ENCODE data around the gene SPECC1. TPM values are rescaled to one million over a fixed set of nuclear protein-coding genes. Genes with fewer than 3 reads are reported as not detected.
"Not testable (repeated sequence)": the region's sequence is repeated elsewhere in the genome, so short reads cannot be mapped to it uniquely, and the experiment has no call there.

SPECC1 gene
- total and polyA plus RNA-seq, 2 experiments from 2014 or later = 1.3 to 1.5 TPM

GRCh38 chr17:20095336-20096080, 86.3 kb downstream of the SPECC1 start:
- Histone ChIP-seq H3K4me1 (ENCODE audit: insufficient read depth) (no peaks in the 10 kb centered on the region), H3K36me3 (ENCODE audit: low read depth) (no peaks in the 10 kb centered on the region), H3K9me3 (ENCODE audit: low read depth) (no peaks in the 10 kb centered on the region), H3K27ac (no peak overlapping the region), H3K9me2 (ENCODE audit: insufficient read depth) (no peaks in the 10 kb centered on the region), H3K9ac (no peak overlapping the region), H2AFZ (peak overlapping the region; percentile 53), H3K4me3 (peak overlapping the region; percentile 23; the same call in 1 of the 2 replicates), H3F3A (ENCODE audit: insufficient read depth) (no peaks in the 10 kb centered on the region), H4K20me1 (ENCODE audit: insufficient read depth) (no peaks in the 10 kb centered on the region), H3K4me2 (ENCODE audit: unreplicated experiment) (peak overlapping the region; percentile 45), H3K79me2 (ENCODE audit: insufficient read depth) (no peaks in the 10 kb centered on the region), H3K27me3 (replicated peaks; ENCODE audit: insufficient read depth) (peaks cover 27% of the 10 kb centered on the region)
- TF ChIP-seq EZH2phosphoT487 (IDR thresholded peaks at IDR 0.05; ENCODE audit: insufficient read depth, low read depth) (no peak), EZH2 (IDR thresholded peaks at IDR 0.05; ENCODE audit: insufficient read depth, poor library complexity, severe bottlenecking) (no peak)
- peak; percentile 57 for DNase-seq
- in situ Hi-C loops (cut with MboI) = loop anchor here (25.0 kb wide), 1 partner anchor 92 kb away; no protein-coding TSS in a partner anchor
- 8 to 10% methylated on average over 18 of the region's 18 CpGs for WGBS, 2 experiments (ENCODE audit: low coverage in 1 of 2, low lambda C conversion rate in 2 of 2, missing lambda C conversion rate in 2 of 2)

- H3K27me3 ChIP-seq (replicated peaks; ENCODE audit: insufficient read depth) = peaks cover 27% of the 10 kb centered on the region
- H3K9ac ChIP-seq = no peak overlapping the region
- in situ Hi-C loops (cut with MboI) = loop anchor here (25.0 kb wide), 1 partner anchor 91 kb away; no protein-coding TSS in a partner anchor
- H3K36me3 ChIP-seq (ENCODE audit: low read depth) = no peaks in the 10 kb centered on the region
- H3K4me3 ChIP-seq = no peak overlapping the region
- no peaks in the 10 kb centered on the region for H3K79me2 ChIP-seq (ENCODE audit: insufficient read depth)
- no peaks in the 10 kb centered on the region for H3K9me3 ChIP-seq (ENCODE audit: low read depth)
- WGBS, 2 experiments (ENCODE audit: low coverage in 1 of 2, low lambda C conversion rate in 2 of 2, missing lambda C conversion rate in 2 of 2) = 58 to 70% methylated on average over 8 of the region's 8 CpGs
- no peak for TF ChIP-seq EZH2 (IDR thresholded peaks at IDR 0.05; ENCODE audit: insufficient read depth, poor library complexity, severe bottlenecking)
- no peak for TF ChIP-seq EZH2phosphoT487 (IDR thresholded peaks at IDR 0.05; ENCODE audit: insufficient read depth, low read depth)
- H3K4me2 ChIP-seq (ENCODE audit: unreplicated experiment) = no peak overlapping the region
- no peak overlapping the region for H2AFZ ChIP-seq
- no peaks in the 10 kb centered on the region for H4K20me1 ChIP-seq (ENCODE audit: insufficient read depth)
- no peak overlapping the region for H3K27ac ChIP-seq
- H3K4me1 ChIP-seq (ENCODE audit: insufficient read depth) = no peaks in the 10 kb centered on the region
- no peak for DNase-seq
- H3F3A ChIP-seq (ENCODE audit: insufficient read depth) = no peaks in the 10 kb centered on the region
- no peaks in the 10 kb centered on the region for H3K9me2 ChIP-seq (ENCODE audit: insufficient read depth)
Observed at GRCh38 chr17:20096430-20096829, 87.3 kb downstream of the SPECC1 start.

- no peak overlapping the region for H3K4me2 ChIP-seq (ENCODE audit: unreplicated experiment)
- H3K4me1 ChIP-seq (ENCODE audit: insufficient read depth) = no peaks in the 10 kb centered on the region
- no peaks in the 10 kb centered on the region for H3K36me3 ChIP-seq (ENCODE audit: low read depth)
- no peaks in the 10 kb centered on the region for H3K9me2 ChIP-seq (ENCODE audit: insufficient read depth)
- no peaks in the 10 kb centered on the region for H3F3A ChIP-seq (ENCODE audit: insufficient read depth)
- DNase-seq = no peak
- in situ Hi-C loops (cut with MboI) = loop anchor here (25.0 kb wide), 1 partner anchor 90 kb away; no protein-coding TSS in a partner anchor
- H3K9ac ChIP-seq = no peak overlapping the region
- H4K20me1 ChIP-seq (ENCODE audit: insufficient read depth) = no peaks in the 10 kb centered on the region
- TF ChIP-seq EZH2 (IDR thresholded peaks at IDR 0.05; ENCODE audit: insufficient read depth, poor library complexity, severe bottlenecking) (no peak), EZH2phosphoT487 (IDR thresholded peaks at IDR 0.05; ENCODE audit: insufficient read depth, low read depth) (no peak)
- no peaks in the 10 kb centered on the region for H3K79me2 ChIP-seq (ENCODE audit: insufficient read depth)
- H2AFZ ChIP-seq = no peak overlapping the region
- H3K27ac ChIP-seq = no peak overlapping the region
- no peaks in the 10 kb centered on the region for H3K9me3 ChIP-seq (ENCODE audit: low read depth)
- WGBS, 2 experiments (ENCODE audit: low coverage in 1 of 2, low lambda C conversion rate in 2 of 2, missing lambda C conversion rate in 2 of 2) = 64 to 70% methylated on average over 6 of the region's 6 CpGs
- H3K27me3 ChIP-seq (replicated peaks; ENCODE audit: insufficient read depth) = peaks cover 32% of the 10 kb centered on the region
- H3K4me3 ChIP-seq = no peak overlapping the region
Observed at GRCh38 chr17:20097330-20097729, 88.2 kb downstream of the SPECC1 start.

- DNase-seq = no peak
Observed at GRCh38 chr17:20098314-20098713, 89.2 kb downstream of the SPECC1 start.

GRCh38 chr17:20100806-20101205, 91.6 kb downstream of the SPECC1 start:
- H3K79me2 ChIP-seq (ENCODE audit: insufficient read depth); in situ Hi-C loops (cut with MboI); H4K20me1 ChIP-seq (ENCODE audit: insufficient read depth); DNase-seq; H2AFZ ChIP-seq; H3F3A ChIP-seq (ENCODE audit: insufficient read depth); H3K9me3 ChIP-seq (ENCODE audit: low read depth); H3K4me3 ChIP-seq; H3K36me3 ChIP-seq (ENCODE audit: low read depth); H3K4me1 ChIP-seq (ENCODE audit: insufficient read depth); H3K9ac ChIP-seq; H3K27ac ChIP-seq; H3K4me2 ChIP-seq (ENCODE audit: unreplicated experiment); H3K9me2 ChIP-seq (ENCODE audit: insufficient read depth): not testable (repeated sequence)
- WGBS, 2 experiments (ENCODE audit: low coverage in 1 of 2, low lambda C conversion rate in 2 of 2, missing lambda C conversion rate in 2 of 2) = 50 to 51% methylated on average over 3 of the region's 3 CpGs
- peaks cover 22% of the 10 kb centered on the region for H3K27me3 ChIP-seq (replicated peaks; ENCODE audit: insufficient read depth)

More at GRCh38 chr17:20098314-20098713, 89.2 kb downstream of the SPECC1 start:
- no peak overlapping the region for H3K4me3 ChIP-seq
- no peaks in the 10 kb centered on the region for H4K20me1 ChIP-seq (ENCODE audit: insufficient read depth)
- H3K9me2 ChIP-seq (ENCODE audit: insufficient read depth) = no peaks in the 10 kb centered on the region
- WGBS, 2 experiments (ENCODE audit: low coverage in 1 of 2, low lambda C conversion rate in 2 of 2, missing lambda C conversion rate in 2 of 2) = 70 to 71% methylated on average over 7 of the region's 7 CpGs
- no peaks in the 10 kb centered on the region for H3K4me1 ChIP-seq (ENCODE audit: insufficient read depth)
- no peaks in the 10 kb centered on the region for H3K79me2 ChIP-seq (ENCODE audit: insufficient read depth)
- no peaks in the 10 kb centered on the region for H3F3A ChIP-seq (ENCODE audit: insufficient read depth)
- H3K27me3 ChIP-seq (replicated peaks; ENCODE audit: insufficient read depth) = peaks cover 34% of the 10 kb centered on the region
- no peaks in the 10 kb centered on the region for H3K36me3 ChIP-seq (ENCODE audit: low read depth)
- no peak overlapping the region for H3K4me2 ChIP-seq (ENCODE audit: unreplicated experiment)
- in situ Hi-C loops (cut with MboI) = loop anchor here (25.0 kb wide), 1 partner anchor 89 kb away; no protein-coding TSS in a partner anchor
- H3K9ac ChIP-seq = no peak overlapping the region
- no peaks in the 10 kb centered on the region for H3K9me3 ChIP-seq (ENCODE audit: low read depth)
- TF ChIP-seq EZH2phosphoT487 (IDR thresholded peaks at IDR 0.05; ENCODE audit: insufficient read depth, low read depth) (no peak), EZH2 (IDR thresholded peaks at IDR 0.05; ENCODE audit: insufficient read depth, poor library complexity, severe bottlenecking) (no peak)
- no peak overlapping the region for H2AFZ ChIP-seq
- no peak overlapping the region for H3K27ac ChIP-seq

Measured in GM23248 (cell line).